Measurements from ENCODE around the gene RAX2.

Gene RAX2

DNA sequence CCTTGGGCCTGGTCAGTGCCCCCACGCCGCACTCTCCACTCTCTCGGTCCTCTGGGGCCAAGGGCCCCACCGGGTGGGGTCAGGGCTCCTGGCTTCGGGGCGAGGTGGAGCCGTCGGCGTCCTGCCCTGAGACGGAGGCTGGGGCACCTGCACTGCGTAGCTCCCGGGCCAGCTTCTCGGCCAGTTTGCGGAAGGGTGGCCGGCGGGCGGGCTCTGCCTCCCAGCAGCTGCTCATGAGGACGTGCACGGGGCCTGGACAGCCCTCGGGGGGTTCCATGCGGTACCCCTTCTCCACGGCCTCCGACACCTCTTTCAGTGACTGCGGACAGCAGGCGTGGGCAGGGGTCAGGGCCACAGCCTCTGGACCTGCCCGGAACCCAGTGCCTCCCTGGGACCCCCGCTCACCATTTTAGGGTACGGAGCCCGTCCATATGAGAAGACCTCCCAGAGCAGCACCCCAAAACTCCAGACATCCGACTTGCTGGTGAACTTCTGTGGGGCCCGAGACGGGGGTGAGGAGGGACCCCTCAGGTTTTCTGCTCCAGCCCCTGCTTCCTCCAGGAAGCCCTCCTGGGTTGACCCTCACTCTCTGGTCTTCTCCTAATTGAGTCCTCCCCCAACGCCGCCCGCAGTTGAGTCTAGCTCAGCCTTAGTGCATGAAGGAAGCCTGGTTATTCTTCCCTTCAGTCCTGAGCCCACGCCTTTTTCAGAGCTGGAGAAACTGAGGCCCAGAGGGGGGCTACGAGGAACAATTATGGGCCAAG, 6.3 kb upstream of the RAX2 start:
- no peak for DNase-seq

DNA sequence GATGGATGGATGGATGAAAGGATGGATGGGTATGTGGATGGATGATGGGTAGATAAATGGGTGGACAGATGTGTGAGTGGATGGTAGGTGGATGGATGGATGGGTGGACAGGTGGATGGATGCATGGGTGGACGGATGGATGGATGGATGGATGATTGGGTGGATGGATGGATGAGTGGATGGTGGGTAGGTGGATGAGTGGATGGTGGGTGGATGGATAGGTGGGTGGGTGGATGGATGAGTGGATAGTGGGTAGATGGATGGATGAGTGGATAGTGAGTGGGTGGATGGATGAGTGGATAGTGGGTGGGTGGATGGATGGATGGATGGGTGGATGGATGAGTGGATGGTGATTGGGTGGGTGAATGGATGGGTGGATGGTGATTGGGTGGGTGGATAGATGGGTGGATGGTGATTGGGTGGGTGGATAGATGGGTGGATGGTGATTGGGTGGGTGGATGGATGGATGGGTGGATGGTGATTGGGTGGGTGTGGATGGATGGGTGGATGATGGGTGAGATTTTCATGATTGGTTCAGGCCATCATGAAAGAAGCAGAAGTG, 4.5 kb upstream of the RAX2 start:
- no peak for DNase-seq

DNA sequence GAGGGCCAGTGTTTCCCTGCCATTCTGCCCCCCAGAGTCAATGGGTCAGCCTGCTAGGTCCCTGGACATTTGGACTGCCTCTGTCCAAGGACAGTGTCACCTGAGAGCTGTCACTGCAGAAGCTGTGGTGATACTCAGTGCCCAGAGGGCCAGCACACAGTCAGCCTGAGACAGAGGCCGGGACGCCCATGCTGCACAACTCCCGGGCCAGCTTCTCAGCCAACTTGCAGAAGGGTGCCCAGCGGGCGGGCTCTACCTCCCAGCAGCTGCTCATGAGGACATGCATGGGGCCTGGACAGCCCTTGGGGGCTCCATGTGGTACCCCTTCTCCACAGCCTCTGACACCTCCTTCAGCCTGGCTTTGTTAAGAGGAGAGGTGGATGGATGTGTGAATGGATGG, 3.8 kb upstream of the RAX2 start:
- DNase-seq: no peak

DNA sequence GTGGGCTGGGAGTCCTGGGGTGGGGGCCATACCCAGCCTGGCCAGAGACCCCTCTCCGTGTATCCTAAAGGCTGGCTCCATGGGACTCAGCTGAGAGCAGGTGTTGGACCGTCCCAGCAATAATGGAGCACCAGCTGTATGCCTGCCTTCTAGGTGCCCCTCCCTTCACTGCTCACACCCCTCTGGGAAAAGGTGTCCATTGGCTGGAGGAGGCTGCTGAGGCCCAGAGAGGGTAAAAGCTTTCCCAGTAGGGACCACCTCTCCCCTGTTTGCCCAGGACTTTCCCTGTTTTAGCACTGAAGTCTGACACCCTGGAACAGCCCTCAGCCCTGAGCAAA, 3.3 kb upstream of the RAX2 start:
- DNase-seq: no peak

DNA sequence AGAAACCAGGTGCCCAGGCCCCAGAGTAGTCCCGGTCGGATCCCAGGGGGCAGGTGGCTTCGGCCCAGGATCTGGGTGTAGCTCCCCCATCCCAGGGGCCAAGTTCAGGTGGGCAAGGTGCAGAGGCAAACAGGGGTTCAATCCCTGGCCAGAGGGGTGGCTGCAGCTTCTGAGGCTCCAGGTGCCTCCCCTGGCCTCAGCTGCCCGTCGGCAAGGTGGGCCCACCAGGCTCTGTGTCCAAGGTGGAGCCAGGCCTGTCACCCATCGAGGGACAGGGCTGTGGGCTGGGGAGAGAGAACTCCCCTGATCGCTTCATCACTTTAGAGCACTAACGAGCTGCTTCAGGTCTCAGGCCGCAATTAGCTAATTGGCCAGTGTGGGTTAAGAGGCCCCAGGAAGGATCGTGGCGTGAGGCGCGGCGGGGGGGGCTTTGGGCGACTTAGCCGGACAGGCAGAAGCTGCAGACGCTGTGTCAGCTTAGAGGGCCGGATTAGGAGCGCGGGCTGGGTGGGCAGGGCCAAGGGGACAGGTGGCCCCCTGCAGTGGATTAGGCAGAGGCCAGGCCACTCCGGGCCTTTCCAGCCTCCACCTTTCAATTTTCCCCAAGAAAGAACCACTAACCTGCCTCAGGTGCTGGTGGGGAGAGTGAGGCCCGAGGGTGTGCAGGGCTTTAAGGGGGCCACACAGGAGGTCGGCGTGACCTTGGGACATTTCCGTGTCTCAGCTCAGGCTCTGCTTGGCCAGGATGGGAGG, 2.8 kb upstream of the RAX2 start:
- DNase-seq: no peak

DNA sequence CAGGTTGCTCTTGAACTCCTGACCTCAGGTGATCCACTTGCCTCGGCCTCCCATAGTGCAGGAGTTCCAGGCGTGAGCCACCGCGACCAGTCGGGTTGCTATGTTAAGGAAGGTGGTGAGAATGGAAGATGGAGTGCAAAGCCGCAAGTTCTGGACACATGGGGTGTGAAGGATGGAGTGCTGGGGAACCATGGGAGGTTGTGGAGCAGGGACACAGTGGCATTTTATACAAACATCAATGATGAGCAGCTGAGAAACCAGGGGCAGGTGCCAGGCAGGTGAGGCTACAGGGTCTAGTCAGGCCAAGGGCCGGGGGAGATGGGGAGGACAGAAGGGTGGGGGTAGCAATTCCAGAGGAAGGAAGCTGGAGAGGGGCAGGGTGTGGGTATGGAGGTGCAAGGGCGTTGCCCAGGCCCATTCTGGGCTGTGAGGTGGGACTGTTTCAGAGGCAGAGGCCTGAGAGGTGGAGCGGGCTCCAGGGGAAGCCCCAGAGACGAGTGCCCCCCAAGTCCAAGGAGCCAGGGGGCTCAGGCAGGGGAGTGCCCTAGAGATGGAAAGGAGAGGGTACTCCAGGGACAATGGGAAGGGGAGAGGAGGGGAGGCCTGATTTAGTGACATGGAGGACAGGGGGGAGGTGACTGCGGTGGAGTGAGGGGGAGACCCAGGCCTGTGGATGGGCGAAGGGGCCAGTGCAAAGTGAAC, 1.9 kb upstream of the RAX2 start:
- DNase-seq: no peak

DNA sequence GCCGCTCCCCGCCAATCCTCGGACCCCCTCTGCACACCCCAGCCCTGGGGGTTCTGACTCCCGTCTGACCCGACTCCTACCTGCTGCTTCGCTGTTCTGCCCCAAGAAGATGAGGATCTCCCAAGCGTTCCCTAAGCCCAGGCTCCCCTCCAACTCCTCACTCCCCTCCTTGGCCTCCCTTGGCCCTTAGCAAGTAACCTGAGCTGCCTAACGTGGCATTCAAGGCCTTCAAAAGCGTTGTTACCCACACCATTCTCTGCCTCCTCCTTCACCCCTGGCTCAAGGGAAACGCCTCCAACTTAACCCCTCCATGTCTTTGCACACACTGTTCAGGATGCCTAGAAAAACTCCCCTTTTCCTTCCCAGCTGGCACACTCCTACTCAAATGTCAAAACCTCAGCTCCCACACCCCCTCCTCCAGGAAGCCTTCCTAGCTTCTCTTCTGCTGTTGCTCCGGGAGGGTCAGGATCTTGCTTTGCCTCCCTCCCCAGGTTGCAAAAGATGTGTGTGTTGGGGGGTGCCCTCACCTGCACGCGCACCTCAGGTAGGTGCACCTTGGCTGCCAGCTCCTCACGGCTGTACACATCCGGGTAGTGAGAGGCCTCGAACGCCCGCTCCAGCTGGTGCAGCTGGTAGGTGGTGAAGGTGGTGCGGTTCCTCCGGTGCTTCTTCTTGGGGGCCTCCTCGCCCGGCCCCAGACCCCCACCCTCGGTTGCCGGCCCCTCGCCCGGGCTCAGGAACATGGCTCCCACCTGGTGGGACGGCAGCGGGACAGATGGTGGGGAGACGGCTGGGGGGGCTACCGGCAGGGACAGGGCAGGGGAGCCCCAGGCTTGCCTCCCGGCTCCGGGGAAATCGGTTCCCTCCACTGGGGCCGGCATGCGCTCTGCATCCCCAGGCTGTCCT, 775 bp downstream of the RAX2 start:
- DNase-seq: no peak

DNA sequence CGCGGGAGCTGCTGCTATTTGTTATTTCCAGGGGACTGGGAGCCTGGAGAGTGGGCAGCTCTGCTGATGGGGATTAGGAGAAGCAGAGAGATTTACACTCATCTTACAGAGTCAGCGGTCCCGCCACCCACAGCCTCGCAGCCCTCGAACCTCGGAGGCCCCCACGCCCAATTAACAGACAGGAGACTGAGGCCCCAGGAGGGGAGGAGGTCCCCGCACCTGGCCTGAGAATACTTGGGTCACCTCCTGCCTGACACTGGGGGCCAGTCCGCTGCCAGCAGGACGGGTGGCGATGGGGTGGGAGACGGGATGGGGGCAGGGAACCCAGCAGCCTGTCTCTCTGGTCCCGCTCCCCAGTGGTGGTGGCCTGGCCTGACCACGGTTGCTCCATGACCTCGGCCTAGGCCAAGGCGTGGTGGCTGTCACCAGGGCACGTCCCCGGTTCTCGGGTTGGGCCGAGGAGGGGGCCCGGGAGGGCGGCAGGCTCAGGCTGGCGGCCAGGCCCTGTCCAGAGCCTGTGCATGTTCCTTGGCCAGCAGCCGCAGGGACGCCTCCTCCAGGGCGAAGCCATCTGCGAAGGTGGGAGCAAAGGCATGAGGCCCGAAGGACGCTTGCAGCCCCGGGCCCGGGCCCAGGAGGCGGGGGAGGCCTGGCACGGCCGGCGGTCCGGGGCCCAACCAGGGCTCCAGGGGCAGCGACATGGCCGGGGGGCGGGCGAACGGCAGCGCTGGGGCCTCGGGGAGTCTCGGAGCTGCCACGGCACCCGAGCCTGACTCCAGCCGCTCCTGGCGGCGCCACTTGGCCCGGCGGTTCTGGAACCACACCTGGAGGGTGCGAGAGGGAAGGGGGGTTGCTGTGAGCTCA, 1.7 kb downstream of the RAX2 start:
- DNase-seq: no peak

DNA sequence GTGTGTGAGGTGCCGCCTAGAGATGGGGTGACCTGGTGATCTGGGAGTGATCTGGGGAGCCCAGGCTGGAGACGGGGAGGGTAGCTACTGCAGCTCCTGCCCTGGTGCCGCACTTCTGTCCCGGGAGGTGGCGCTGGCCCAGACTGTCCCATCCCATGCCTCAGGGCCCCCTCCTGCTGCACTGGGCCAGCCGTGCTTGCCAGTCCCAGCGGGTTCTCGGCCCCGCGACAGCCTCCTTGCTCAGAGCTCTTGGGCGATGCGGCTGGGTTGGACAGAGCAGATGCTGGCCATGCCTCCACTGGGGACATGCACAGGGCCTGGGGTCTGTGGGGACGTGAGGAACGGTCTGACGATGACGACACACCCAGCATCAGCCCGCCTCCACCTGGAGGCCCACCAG, 2.5 kb downstream of the RAX2 start:
- no peak for DNase-seq

DNA sequence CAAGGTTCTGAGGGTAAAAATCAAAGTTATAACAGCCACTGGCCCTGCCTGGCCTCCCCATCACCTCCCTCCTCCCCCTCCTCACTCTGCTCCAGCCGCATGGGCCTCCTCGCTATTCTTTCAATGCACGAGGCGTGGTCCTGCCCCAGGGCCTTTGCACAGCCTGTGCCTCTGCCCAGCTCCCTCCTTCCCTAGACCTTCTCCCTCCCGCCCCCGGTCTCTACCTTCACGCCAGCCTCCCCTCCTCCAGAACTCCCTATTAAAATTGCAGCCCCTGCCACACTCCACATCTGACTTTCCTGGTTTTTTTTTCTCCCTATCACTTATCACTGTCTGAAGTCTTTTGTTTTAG, 3.3 kb downstream of the RAX2 start:
- DNase-seq: no peak

DNA sequence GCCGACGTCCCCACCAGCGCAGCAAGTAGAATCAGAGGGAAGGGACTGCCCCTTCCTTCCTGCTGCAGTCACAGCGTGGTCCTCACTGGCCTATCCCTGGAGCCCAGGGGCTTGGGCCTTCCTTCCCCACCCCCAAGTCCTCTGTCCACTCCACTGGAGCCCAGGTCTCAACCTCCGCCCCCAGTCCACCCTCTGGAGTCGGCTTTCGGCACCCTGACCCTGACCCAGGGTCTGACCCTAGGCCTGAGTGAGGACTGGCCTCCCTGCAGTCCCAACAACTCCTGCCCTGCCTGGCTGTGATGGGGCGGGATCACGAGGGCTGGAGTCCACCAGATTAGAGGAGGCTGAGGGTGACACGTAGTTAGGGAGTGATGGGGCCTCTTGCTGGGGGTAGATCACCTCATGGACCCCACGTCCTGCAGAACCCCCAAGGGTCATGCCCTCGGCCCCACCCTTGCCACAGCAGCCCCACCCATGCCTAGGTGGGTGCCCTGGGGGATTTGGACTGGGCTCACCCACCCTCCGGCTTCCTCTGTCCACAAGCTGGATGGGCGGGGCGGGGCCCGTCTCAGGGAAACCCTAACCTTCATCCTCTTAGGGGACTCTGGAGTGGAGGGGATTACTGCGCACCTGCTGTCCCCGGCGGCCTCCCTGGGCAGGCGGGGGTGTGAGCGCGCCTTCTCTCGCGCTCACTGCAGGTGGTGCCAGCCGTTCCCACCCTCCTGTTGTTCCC, 3.8 kb downstream of the RAX2 start:
- DNase-seq: no peak

DNA sequence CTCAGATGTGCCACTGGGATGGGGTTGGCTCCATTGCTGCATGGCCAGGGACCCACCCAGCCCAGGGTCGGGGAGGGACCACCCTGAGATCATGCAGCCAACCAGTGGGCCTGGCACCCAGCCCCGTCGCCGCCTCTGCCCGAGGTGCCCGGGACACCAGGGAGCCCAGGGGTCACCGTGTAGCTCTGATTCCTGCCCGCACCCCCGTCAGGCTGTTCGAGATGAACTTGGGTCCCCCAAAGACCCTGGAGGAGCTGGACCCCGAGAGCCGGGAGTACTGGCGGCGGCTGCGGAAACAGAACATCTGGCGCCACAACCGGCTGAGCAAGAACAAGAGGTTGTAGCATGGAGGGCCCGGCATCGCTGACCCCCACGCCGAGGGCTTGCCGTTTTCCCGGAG, 5.0 kb downstream of the RAX2 start:
- DNase-seq: no peak

DNA sequence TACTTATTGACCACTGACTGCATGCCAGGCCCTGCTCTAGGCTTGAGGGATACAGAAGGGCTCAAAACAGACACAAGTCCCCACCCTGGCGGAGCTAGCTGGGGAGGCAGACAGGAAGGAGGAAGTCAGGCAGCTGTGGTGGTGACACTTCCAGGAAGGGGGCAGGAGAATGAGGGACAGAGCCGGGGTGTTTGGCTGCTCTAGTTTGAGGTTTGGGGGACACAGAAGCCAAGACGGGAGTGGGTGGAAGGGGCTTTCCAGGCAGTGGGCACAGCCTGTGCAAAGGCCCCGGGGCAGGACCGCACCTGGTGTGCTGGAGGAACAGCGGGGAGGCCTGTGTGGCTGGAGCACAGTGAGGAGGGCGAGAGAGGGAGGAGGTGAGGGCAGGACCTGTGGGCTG, 5.5 kb downstream of the RAX2 start:
- no peak for DNase-seq

DNA sequence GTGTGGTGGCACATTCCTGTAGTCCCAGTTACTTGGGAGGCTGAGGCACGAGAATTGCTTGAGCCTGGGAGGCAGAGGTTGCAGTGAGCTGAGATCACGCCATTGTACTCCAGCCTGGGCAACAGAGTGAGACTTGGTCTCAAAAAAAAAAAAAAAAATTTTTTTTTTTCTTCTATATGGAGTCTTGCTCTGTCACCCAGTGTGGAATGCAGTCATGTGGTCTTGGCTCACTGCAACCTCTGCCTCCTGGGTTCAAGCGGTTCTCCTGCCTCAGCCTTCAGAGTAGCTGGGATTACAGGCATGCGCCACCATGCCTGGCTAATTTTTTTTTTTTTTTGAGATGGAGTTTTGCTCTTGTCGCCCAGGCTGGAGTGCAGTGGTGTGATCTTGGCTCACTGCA, 6.3 kb downstream of the RAX2 start:
- peak; percentile 12 for DNase-seq

DNA sequence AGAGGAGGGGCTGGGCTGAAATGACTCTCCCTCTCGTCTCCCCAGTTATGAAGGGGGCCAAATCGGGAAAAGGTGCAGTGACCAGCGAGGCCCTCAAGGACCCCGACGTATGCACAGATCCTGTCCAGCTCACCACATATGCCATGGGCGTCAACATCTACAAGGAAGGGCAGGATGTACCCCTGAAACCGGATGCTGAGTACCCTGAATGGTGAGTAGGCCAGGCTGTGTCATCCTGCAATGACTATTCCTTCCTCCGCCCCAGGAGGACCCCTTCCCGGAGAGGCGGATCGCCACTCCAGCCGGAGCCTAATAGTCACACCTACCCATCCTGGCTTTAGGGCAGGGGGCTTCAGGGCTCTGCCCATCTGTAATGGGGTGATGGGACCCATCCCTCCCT, 6.9 kb downstream of the RAX2 start:
- DNase-seq: no peak

DNA sequence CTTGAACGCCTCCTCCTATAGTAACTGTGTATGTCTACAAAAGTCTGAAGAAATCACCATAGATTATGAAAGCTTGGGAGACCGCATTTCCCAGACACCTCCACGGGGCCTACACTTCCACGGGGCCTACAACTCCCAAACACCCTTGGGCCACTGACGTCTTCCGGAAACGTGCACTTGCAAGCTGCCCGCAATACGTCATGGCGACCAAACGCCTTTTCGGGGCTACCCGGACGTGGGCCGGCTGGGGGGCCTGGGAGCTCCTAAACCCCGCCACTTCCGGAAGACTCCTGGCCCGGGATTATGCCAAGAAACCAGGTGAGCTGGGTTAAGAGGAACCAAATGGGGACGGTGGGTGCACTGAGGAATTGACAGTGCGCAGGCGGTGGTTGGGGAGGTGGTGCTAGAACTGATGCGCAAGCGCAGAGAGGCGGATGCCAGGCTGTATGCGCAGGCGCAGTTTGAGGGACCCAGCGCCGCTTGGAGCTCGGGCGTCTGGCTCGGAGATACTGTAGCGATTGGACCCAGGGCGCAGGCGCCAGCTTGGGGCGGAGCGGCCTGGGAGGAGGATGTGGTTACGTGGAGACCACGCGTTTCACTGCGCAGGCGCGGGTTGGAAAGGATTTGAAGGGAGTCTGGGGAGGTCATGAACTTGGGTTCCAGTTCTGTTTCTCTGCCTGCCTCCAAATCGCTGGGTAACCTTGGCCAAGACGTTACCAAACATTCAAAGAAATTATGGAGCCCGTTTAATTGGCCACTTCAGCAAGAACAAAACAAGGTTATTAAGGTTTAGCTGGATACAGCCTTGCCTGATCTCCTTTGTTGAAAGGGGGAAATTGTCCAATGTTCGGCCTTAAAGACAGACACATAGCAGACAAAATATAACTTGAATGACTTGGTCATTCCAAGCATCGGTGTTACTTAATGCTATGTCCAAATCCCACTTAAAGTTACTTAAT, 9.2 kb downstream of the RAX2 start, which contains the start of gene MRPL54:
MRPL54 (plus strand) TSS at position 182 of the 959 bp plus-strand sequence; CDS start at position 201, 19 bp downstream.
- DNase-seq: peak; percentile 99

DNA sequence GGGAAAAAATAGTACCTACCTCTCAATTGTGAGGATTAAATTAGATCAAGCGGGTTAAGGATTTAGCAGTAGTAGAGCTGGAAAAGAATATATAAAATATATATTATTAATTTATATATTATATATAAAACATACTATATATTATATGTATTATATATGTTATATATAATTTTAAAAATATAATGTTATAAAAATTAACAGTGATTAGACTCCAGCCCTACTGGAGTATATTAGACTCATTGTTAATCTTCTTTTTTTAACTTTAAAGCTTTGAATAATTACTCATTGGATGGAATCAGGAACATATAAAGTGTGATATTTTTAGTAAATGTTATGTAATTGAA, 9.9 kb downstream of the RAX2 start:
- DNase-seq: no peak

DNA sequence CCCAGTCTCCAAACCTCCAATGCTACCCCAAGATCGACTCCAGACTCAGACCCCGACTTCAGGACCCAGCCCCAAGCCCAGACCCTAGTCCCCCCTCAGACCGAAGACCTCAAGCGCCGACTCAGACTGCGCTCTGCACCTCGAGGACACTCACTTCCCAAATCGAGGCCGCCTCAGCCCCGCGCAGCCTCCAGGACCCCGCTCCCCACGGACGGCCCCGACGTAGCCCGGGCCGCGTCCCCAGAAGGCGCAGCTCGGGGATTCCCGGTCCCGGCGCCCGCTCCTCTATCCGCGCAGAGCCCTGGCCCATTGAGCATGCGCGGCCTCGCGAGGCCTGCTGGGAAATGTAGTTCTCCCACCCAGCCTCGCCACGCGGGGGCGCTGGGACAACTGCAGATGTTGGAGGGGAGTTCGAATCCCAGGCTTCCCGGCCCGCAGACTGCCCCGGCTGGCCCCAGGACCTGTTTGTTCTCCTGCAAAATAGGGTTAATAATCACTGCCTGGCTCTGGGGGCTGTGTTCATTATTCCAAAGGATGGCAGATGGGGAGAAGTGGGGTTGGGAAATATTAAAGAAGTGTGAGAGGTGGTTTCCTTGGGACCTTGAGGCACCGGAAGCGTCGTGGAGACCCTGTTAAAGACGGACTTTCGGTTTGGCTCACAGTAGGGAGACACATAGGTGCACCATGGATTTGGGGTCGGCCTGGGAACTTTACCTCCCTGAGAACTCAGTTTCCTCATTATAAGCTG, 10.5 kb downstream of the RAX2 start, which contains the start of gene APBA3:
APBA3 (minus strand) TSS at position 311 of the 748 bp plus-strand sequence. CDS start 1,428 bp downstream, outside the sequence.
- DNase-seq: peak; percentile 90

Data from fibroblast of skin of scalp (primary cell).